NCI-H82 (cell line): Measurements from ENCODE around the gene MDP1.
"Not testable (repeated sequence)": the region's sequence is repeated elsewhere in the genome, so short reads cannot be mapped to it uniquely, and the experiment has no call there.

Experiments
- DNase-seq: peaks from one replicate; lab custom pipeline; 2025; lab: John Stamatoyannopoulos, UW

MDP1 gene

GRCh38 chr14:24250354-24250753, 34.5 kb upstream of the MDP1 start:
- DNase-seq, result no peak

- no peak for DNase-seq
Observed at GRCh38 chr14:24249230-24250021, 33.6 kb upstream of the MDP1 start.

- no peak for DNase-seq
Observed at GRCh38 chr14:24247422-24247821, 31.6 kb upstream of the MDP1 start.

GRCh38 chr14:24246765-24247212, 30.9 kb upstream of the MDP1 start:
- no peak for DNase-seq

GRCh38 chr14:24245350-24245749, 29.5 kb upstream of the MDP1 start:
- not testable (repeated sequence) for DNase-seq

GRCh38 chr14:24243336-24243836, 27.5 kb upstream of the MDP1 start:
- DNase-seq, result peak; percentile 48

GRCh38 chr14:24241829-24242443, 26.1 kb upstream of the MDP1 start:
- peak; percentile 95 for DNase-seq

- no peak for DNase-seq
Observed at GRCh38 chr14:24240110-24240918, 24.4 kb upstream of the MDP1 start.

GRCh38 chr14:24238527-24239037, 22.7 kb upstream of the MDP1 start:
- no peak for DNase-seq

GRCh38 chr14:24238123-24238522, 22.3 kb upstream of the MDP1 start:
- no peak for DNase-seq

GRCh38 chr14:24237463-24237955, 21.6 kb upstream of the MDP1 start:
- DNase-seq, result no peak

- no peak for DNase-seq
Observed at GRCh38 chr14:24236689-24237462, 21.0 kb upstream of the MDP1 start.

- no peak for DNase-seq
Observed at GRCh38 chr14:24235804-24236688, 20.2 kb upstream of the MDP1 start.

- no peak for DNase-seq
Observed at GRCh38 chr14:24234095-24235005, 18.5 kb upstream of the MDP1 start.

GRCh38 chr14:24233538-24233866, 17.6 kb upstream of the MDP1 start:
- DNase-seq, result no peak

- DNase-seq, result peak; percentile 86
Observed at GRCh38 chr14:24232645-24233537, 17.0 kb upstream of the MDP1 start, which contains the start of gene GMPR2. Gene GMPR2, plus strand, starts transcription at chr14:24232929. Its CDS starts 325 bp downstream, at chr14:24233254.

GRCh38 chr14:24232121-24232644, 16.3 kb upstream of the MDP1 start, which contains the start of gene NEDD8:
Gene NEDD8, minus strand, starts transcription at chr14:24232367. Its CDS starts 100 bp downstream, at chr14:24232267.
- DNase-seq, result peak; percentile 90
